ENCODE results near the gene EPDR1.

EPDR1 gene

GRCh38 chr7:37920305-37920848 is at the start of gene EPDR1:
EPDR1 (plus strand) TSS chr7:37920640; CDS start chr7:37920940, 300 bp downstream.
- in situ Hi-C loops (cut with MboI; ENCODE audit: low sequenced_read_pairs): loop anchor here (25.0 kb wide), 3 partner anchors 167 to 417 kb away; no protein-coding TSS in a partner anchor

GRCh38 chr7:37882086-37882485 is 38.4 kb upstream of the EPDR1 start:
- in situ Hi-C loops (cut with MboI; ENCODE audit: low sequenced_read_pairs): no loop called here

GRCh38 chr7:37893359-37893758 is 27.1 kb upstream of the EPDR1 start:
- in situ Hi-C loops (cut with MboI; ENCODE audit: low sequenced_read_pairs): no loop called here

GRCh38 chr7:37894671-37895070 is 25.8 kb upstream of the EPDR1 start:
- in situ Hi-C loops (cut with MboI; ENCODE audit: low sequenced_read_pairs): no loop called here

GRCh38 chr7:37899712-37900247 is 20.7 kb upstream of the EPDR1 start:
- in situ Hi-C loops (cut with MboI; ENCODE audit: low sequenced_read_pairs): loop anchor here (25.0 kb wide), 3 partner anchors 188 to 438 kb away; no protein-coding TSS in a partner anchor

- in situ Hi-C loops (cut with MboI; ENCODE audit: low sequenced_read_pairs): loop anchor here (25.0 kb wide), 3 partner anchors 186 to 436 kb away; no protein-coding TSS in a partner anchor
Observed at GRCh38 chr7:37901236-37901827, 19.1 kb upstream of the EPDR1 start.

GRCh38 chr7:37901890-37902524 is 18.4 kb upstream of the EPDR1 start:
- in situ Hi-C loops (cut with MboI; ENCODE audit: low sequenced_read_pairs): loop anchor here (25.0 kb wide), 3 partner anchors 185 to 435 kb away; no protein-coding TSS in a partner anchor

GRCh38 chr7:37908221-37908788 is 12.1 kb upstream of the EPDR1 start:
- in situ Hi-C loops (cut with MboI; ENCODE audit: low sequenced_read_pairs): loop anchor here (25.0 kb wide), 3 partner anchors 179 to 429 kb away; no protein-coding TSS in a partner anchor

- in situ Hi-C loops (cut with MboI; ENCODE audit: low sequenced_read_pairs): loop anchor here (25.0 kb wide), 3 partner anchors 175 to 425 kb away; no protein-coding TSS in a partner anchor
Observed at GRCh38 chr7:37912756-37913155, 7.7 kb upstream of the EPDR1 start.

- in situ Hi-C loops (cut with MboI; ENCODE audit: low sequenced_read_pairs): loop anchor here (25.0 kb wide), 3 partner anchors 172 to 422 kb away; no protein-coding TSS in a partner anchor
Observed at GRCh38 chr7:37915438-37915837, 5.0 kb upstream of the EPDR1 start.

- in situ Hi-C loops (cut with MboI; ENCODE audit: low sequenced_read_pairs): loop anchor here (25.0 kb wide), 3 partner anchors 171 to 421 kb away; no protein-coding TSS in a partner anchor
Observed at GRCh38 chr7:37916017-37916672, 4.3 kb upstream of the EPDR1 start.

GRCh38 chr7:37916673-37917660 is 3.5 kb upstream of the EPDR1 start, which contains the start of gene SFRP4:
SFRP4 (minus strand) TSS chr7:37916817; CDS start chr7:37916537, 280 bp downstream.
- in situ Hi-C loops (cut with MboI; ENCODE audit: low sequenced_read_pairs): loop anchor here (25.0 kb wide), 3 partner anchors 170 to 420 kb away; no protein-coding TSS in a partner anchor

- in situ Hi-C loops (cut with MboI; ENCODE audit: low sequenced_read_pairs): loop anchor here (25.0 kb wide), 3 partner anchors 169 to 419 kb away; no protein-coding TSS in a partner anchor
Observed at GRCh38 chr7:37918526-37918925, 1.9 kb upstream of the EPDR1 start.

- in situ Hi-C loops (cut with MboI; ENCODE audit: low sequenced_read_pairs): loop anchor here (25.0 kb wide), 3 partner anchors 166 to 416 kb away; no protein-coding TSS in a partner anchor
Observed at GRCh38 chr7:37920849-37921805, 687 bp downstream of the EPDR1 start.

- in situ Hi-C loops (cut with MboI; ENCODE audit: low sequenced_read_pairs): loop anchor here (25.0 kb wide), 3 partner anchors 165 to 415 kb away; no protein-coding TSS in a partner anchor
Observed at GRCh38 chr7:37921876-37922275, 1.4 kb downstream of the EPDR1 start.

- in situ Hi-C loops (cut with MboI; ENCODE audit: low sequenced_read_pairs): loop anchor here (25.0 kb wide), 3 partner anchors 163 to 413 kb away; no protein-coding TSS in a partner anchor
Observed at GRCh38 chr7:37923996-37924395, 3.6 kb downstream of the EPDR1 start.

GRCh38 chr7:37924491-37925041 is 4.1 kb downstream of the EPDR1 start:
- in situ Hi-C loops (cut with MboI; ENCODE audit: low sequenced_read_pairs): loop anchor here (25.0 kb wide), 3 partner anchors 163 to 413 kb away; no protein-coding TSS in a partner anchor

All from HL-60/S4 (cell line).